Fibroblast of lung (primary cell): ENCODE measurements around the gene KANSL2. TPM values are rescaled to one million over a fixed set of nuclear protein-coding genes. Genes with fewer than 3 reads are reported as not detected.
A peak's percentile ranks its signal among the peaks of the same experiment; 100 is the strongest.
"Not testable (repeated sequence)": the region's sequence is repeated elsewhere in the genome, so short reads cannot be mapped to it uniquely, and the experiment has no call there.

Source experiments
- DNase-seq, 2 donors: peaks; one replicate each; pipeline versions ENCODE4 v3.0.0 to v3.0.0-alpha.2; 2010; ENCODE audit warnings: low read depth in 2 of 2
- H2AFZ ChIP-seq: 2 replicates; pipeline ENCODE4 v1.5.1; 2012; ENCODE audit warnings: low read length, control low read depth, inconsistent platforms
- H3K27ac ChIP-seq: 2 replicates; pipeline ENCODE4 v1.5.1; 2011; ENCODE audit warnings: low read length, control low read depth; ENCODE audit not compliant: insufficient read depth
- H3K27me3 ChIP-seq: 2 replicates; pipeline ENCODE4 v1.5.1; 2011; ENCODE audit warnings: mild to moderate bottlenecking, low read length; ENCODE audit not compliant: control insufficient read depth, insufficient read depth
- H3K36me3 ChIP-seq: 2 replicates; pipeline ENCODE4 v1.5.1; 2011; ENCODE audit warnings: low read length; ENCODE audit not compliant: control insufficient read depth, insufficient read depth
- H3K4me1 ChIP-seq: 2 replicates; pipeline ENCODE4 v1.5.1; 2011; ENCODE audit warnings: low read length; ENCODE audit not compliant: control insufficient read depth, insufficient read depth; ENCODE audit errors: extremely low read depth
- H3K4me2 ChIP-seq: 2 replicates; pipeline ENCODE4 v1.5.1; 2011; ENCODE audit warnings: low read length, control low read depth; ENCODE audit not compliant: insufficient read depth; ENCODE audit errors: extremely low read depth
- H3K4me3 ChIP-seq, 4 experiments: fragments of 200-600 bp in 1 of 4; sonication (generic) in 1 of 4; replicated peaks in 1 of 4; 2 replicates each; pipeline ENCODE4 v1.5.1; 2011 to 2016; ENCODE audit warnings: low read length in 4 of 4, low read depth in 3 of 4, mild to moderate bottlenecking in 3 of 4, control low read depth in 2 of 4, inconsistent platforms in 1 of 4, mixed read lengths in 1 of 4; ENCODE audit not compliant: insufficient read depth in 1 of 4; ENCODE audit errors: control extremely low read depth in 1 of 4
- H3K79me2 ChIP-seq: 2 replicates; pipeline ENCODE4 v1.5.1; 2012; ENCODE audit warnings: mild to moderate bottlenecking, low read length, inconsistent platforms; ENCODE audit not compliant: control insufficient read depth, insufficient read depth
- H3K9ac ChIP-seq: 2 replicates; pipeline ENCODE4 v1.5.1; 2011; ENCODE audit warnings: mild to moderate bottlenecking, low read length, control low read depth; ENCODE audit not compliant: insufficient read depth
- H3K9me3 ChIP-seq: 2 replicates; pipeline ENCODE4 v1.5.1; 2012; ENCODE audit warnings: low read depth, low read length; ENCODE audit not compliant: control insufficient read depth, insufficient read depth
- H4K20me1 ChIP-seq: 2 replicates; pipeline ENCODE4 v1.5.1; 2011; ENCODE audit warnings: low read length; ENCODE audit not compliant: control insufficient read depth, insufficient read depth; ENCODE audit errors: extremely low read depth
- EZH2 ChIP-seq: IDR thresholded peaks from 2 replicates; pipeline ENCODE4 v1.5.1; 2012; ENCODE audit warnings: low read length, control low read depth, mild to moderate bottlenecking; ENCODE audit errors: missing control alignments
- polyA minus RNA-seq: library from RNA; depleted of rRNA, polyadenylated mRNA; stranded (reverse); fragments of >200 nt; gene quantifications from 2 replicates; pipeline ENCODE4 v1.2.3, GENCODE V29; 2011; ENCODE audit warnings: low replicate concordance
- polyA plus RNA-seq, 2 donors: library from polyadenylated mRNA; depleted of rRNA in 1 of 2; stranded (reverse) in 1 of 2; unstranded in 1 of 2; fragments of >200 nt; gene quantifications; 2 replicates each; pipeline ENCODE4 v1.2.1, GENCODE V29; 2011 to 2012; ENCODE audit warnings: missing spikeins in 1 of 2
- total RNA-seq: library from RNA; depleted of rRNA; stranded (reverse); fragments of >200 nt; gene quantifications from 2 replicates; pipeline ENCODE4 v1.2.1, GENCODE V29; 2014
- TF ChIP-seq, protein P1 (sequence below), 2 donors: IDR thresholded peaks in 1 of 2; conservative IDR thresholded peaks in 1 of 2; 1 replicate in 1 of 2; 2 replicates in 1 of 2; pipeline ENCODE4 v1.5.1; 2011 to 2012; ENCODE audit warnings: low read length in 2 of 2, control low read depth in 1 of 2, inconsistent platforms in 1 of 2, low read depth in 1 of 2, mild to moderate bottlenecking in 1 of 2

The KANSL2 gene
- 51.2 and 60.4 TPM in 2 replicates for total RNA-seq
- 38.8 and 43.9 TPM in 2 replicates for polyA plus RNA-seq
- 19.9 and 24.1 TPM in 2 replicates for polyA plus RNA-seq (2012)
- polyA minus RNA-seq = 21.3 and 22.0 TPM in 2 replicates

DNA sequence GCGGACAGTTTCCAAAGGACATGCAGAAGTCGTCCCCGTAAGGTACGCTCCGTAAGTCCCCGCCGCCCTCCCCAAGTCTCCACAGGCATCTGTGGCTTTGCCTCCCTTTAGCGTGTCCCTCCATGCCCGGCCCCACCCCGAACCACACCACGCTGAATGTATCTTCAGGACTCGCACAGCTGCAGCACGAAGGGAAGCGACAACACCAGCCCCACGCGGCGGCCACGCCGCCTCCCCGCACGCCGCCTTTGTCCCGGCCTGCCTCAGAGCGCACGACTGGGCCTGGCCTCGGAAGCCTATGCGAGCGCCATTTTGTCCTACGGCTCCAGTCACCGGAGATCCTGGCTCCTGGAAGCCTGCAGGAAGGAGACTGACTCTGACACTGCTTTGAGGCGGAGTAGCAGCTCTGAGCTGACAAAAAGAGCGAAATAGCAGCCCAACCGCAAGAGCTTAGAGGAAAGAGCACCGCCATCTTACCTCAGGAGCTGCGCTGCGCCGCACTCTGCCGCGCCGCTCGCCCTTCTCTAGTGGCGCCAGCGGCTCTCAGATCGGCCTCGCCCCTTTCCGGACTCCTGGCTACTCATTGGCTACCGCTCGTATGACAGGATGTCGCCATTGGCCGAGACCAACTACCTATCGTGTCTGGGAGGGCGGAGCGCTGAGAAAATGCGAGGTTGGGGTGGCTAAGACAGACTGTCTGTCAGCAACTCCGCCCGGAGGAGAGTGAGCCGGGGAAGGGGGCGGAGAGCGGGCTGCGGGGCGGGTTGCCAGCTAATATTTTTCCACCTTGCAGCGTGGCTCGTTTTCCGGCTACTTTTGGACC, at the start of gene KANSL2:
Gene KANSL2, minus strand, starts transcription at position 529 of the 823 bp plus-strand sequence. CDS start 606 bp downstream, outside the sequence.
- Histone ChIP-seq H3K9me3 (no peaks in the 10 kb centered on the region), H3K79me2 (peaks cover 47% of the 10 kb centered on the region), H4K20me1 (no peaks in the 10 kb centered on the region), H3K4me3 (peak within 1 kb of the TSS; percentile 93 to 98 (median 96)), H3K27me3 (no peaks in the 10 kb centered on the region), H3K36me3 (peaks cover 5% of the 10 kb centered on the region), H3K9ac (peak within 1 kb of the TSS; percentile 96), H3K4me1 (peaks cover 7% of the 10 kb centered on the region), H2AFZ (peak within 1 kb of the TSS; percentile 97), H3K27ac (peak within 1 kb of the TSS; percentile 94), H3K4me2 (peak within 1 kb of the TSS; percentile 97)
- peak; percentile 98 to 99 for DNase-seq
- TF ChIP-seq, protein P1, sequence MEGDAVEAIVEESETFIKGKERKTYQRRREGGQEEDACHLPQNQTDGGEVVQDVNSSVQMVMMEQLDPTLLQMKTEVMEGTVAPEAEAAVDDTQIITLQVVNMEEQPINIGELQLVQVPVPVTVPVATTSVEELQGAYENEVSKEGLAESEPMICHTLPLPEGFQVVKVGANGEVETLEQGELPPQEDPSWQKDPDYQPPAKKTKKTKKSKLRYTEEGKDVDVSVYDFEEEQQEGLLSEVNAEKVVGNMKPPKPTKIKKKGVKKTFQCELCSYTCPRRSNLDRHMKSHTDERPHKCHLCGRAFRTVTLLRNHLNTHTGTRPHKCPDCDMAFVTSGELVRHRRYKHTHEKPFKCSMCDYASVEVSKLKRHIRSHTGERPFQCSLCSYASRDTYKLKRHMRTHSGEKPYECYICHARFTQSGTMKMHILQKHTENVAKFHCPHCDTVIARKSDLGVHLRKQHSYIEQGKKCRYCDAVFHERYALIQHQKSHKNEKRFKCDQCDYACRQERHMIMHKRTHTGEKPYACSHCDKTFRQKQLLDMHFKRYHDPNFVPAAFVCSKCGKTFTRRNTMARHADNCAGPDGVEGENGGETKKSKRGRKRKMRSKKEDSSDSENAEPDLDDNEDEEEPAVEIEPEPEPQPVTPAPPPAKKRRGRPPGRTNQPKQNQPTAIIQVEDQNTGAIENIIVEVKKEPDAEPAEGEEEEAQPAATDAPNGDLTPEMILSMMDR (conservative IDR thresholded peaks at IDR 0.05 in 1 of 2, IDR thresholded peaks at IDR 0.05 in 1 of 2; ENCODE audit: low read depth in 1 of 2, low read length in 2 of 2) = no peak
- no peak for TF ChIP-seq EZH2

GRCh38 chr12:48728807-48729206, 46.8 kb upstream of the KANSL2 start:
- H3K36me3 ChIP-seq = no peaks in the 10 kb centered on the region
- no peaks in the 10 kb centered on the region for H3K79me2 ChIP-seq
- no peak overlapping the region for H3K9ac ChIP-seq
- no peak for TF ChIP-seq EZH2
- TF ChIP-seq, protein P1 (conservative IDR thresholded peaks at IDR 0.05 in 1 of 2, IDR thresholded peaks at IDR 0.05 in 1 of 2; ENCODE audit: low read depth in 1 of 2, low read length in 2 of 2) = no peak
- no peaks in the 10 kb centered on the region for H4K20me1 ChIP-seq
- no peak for DNase-seq
- H3K27me3 ChIP-seq = no peaks in the 10 kb centered on the region
- no peaks in the 10 kb centered on the region for H3K4me1 ChIP-seq
- H3K9me3 ChIP-seq = no peaks in the 10 kb centered on the region
- H2AFZ ChIP-seq = no peak overlapping the region
- H3K4me3 ChIP-seq = no peak overlapping the region
- H3K27ac ChIP-seq = no peak overlapping the region
- H3K4me2 ChIP-seq = no peak overlapping the region

DNA sequence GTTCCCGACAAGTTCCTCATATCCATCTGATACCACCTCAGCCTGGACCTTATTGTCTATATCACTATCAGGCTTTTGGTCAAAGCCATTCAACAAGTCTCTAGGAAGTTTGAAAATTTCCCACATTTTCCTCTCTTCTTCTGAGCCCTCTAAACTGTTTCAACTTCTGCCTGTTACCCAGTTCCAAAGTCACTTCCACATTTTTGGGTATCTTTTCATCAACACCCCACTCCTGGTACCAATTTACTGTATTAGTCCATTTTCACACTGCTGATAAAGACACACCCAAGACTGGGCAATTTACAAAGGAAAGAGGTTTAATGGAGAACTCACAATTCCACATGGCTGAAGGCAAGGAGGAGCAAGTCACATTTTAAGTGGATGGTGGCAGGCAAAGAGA, 38.7 kb upstream of the KANSL2 start:
- not testable (repeated sequence) for H3K27ac ChIP-seq, H3K27me3 ChIP-seq, H3K4me2 ChIP-seq, H3K4me1 ChIP-seq, H3K36me3 ChIP-seq, H3K9ac ChIP-seq, H3K79me2 ChIP-seq, H3K4me3 ChIP-seq, H3K9me3 ChIP-seq, DNase-seq, H2AFZ ChIP-seq, H4K20me1 ChIP-seq

DNA sequence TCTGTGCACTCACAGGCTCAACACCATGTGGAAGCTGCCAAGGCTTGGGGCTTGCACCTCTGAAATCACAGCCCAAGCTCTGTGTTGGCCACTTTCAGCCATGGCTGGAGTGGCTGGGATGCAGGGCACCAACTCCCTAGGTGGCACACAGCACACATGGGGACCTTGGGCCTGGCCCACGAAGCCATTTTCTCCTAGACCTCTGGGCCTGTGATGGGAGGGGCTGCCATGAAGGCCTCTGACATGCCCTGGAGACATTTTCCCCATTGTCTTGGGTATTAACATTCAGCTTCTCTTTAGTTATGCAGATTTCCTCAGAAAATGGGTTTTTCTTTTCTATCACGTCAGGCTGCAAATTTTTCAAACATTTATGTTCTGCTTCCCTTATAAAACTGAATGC, 38.1 kb upstream of the KANSL2 start:
- DNase-seq, H3K4me1 ChIP-seq, H3K27me3 ChIP-seq, H3K27ac ChIP-seq, H3K4me2 ChIP-seq, H3K36me3 ChIP-seq, H4K20me1 ChIP-seq, H3K4me3 ChIP-seq, H3K9me3 ChIP-seq, H2AFZ ChIP-seq, H3K9ac ChIP-seq: not testable (repeated sequence)
- peaks cover 12% of the 10 kb centered on the region for H3K79me2 ChIP-seq

GRCh38 chr12:48719002-48719401, 37.0 kb upstream of the KANSL2 start:
- not testable (repeated sequence) for H3K9ac ChIP-seq, H3K27ac ChIP-seq, DNase-seq, H2AFZ ChIP-seq, H3K4me3 ChIP-seq, H3K4me1 ChIP-seq, H3K4me2 ChIP-seq, H3K9me3 ChIP-seq, H3K27me3 ChIP-seq, H4K20me1 ChIP-seq, H3K36me3 ChIP-seq
- peaks cover 24% of the 10 kb centered on the region for H3K79me2 ChIP-seq
